HS-27A (cell line): Measurements from ENCODE around the gene TBX15.

Experiments used
- DNase-seq: peaks from one replicate; pipeline ENCODE4 v3.0.0-alpha.2; 2012; ENCODE audit warnings: low read depth, missing footprints

The TBX15 gene

DNA sequence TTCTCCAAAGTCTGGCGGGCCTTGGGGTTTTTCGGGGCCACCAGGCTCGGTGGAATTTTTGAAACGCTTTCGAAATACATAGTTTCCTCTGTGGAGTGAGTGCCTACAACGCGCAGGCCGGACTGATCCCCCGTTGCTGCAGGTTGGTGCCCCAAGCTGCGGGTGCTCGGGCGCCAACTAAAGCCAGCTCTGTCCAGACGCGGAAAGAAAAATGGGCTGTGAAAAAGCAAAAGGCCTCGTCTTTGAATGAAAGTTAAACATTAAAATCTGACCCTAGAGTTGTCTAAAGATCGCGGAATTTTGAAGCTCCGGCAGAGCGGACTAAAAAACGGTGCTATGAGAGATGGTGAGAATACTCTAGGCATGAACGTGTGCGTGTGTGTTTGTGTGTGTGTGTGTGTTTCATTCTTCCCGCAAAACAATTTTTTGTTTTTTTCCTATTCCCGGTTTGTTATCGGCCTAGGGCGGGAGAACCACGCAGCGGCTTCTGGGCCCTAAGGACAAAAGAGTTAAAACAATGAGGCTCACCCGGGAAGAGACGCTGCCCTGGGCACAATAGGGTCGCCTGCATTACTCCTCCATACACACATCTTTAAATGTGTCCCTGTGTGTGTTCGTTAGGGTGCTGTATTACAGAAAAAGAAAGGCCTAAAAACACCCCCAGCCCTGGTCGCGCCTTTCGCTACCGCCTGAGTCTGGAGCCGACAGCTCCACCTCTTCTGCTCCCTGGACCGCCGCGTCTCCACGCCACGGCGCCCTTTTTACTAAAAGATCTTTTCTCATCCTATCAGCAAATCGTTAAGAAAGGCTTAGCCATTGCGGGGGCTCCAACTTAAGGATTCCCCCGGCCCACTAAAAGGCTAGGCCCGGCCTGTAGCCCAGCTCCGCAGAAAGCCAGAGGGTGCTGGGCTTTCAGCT is 3.2 kb downstream of the TBX15 start:
- no peak for DNase-seq

DNA sequence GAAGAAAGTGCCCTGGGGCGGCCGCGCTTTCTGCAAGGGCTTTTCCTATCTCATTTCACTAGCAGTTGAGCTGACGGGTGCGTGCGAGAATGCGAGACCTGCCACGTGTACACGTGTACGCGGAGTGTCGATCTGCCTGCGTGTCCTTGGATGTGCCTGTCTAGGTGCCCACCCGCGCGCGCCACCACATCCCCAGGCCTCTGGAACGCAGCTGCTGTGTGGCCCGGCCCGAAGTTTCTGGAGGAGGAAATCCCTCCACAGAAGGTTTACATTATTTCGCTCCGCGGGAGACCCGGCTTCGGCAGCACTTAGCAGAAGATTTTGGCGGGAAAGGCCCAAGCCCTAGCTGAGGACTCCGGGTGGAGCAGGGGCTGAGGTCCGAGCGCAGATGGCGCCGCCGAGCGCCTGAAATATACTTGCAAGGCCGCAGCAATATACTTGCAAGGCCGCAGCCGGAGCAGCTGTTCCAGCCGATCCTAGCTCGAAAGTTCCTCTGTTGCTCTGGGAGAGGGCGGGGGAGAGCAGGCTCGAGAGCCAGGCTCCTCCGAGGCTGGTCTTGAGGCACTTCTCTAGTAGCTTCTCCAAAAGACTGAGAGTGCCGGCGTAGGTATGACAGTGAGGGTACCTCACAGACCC is 3.9 kb downstream of the TBX15 start:
- DNase-seq, result no peak

DNA sequence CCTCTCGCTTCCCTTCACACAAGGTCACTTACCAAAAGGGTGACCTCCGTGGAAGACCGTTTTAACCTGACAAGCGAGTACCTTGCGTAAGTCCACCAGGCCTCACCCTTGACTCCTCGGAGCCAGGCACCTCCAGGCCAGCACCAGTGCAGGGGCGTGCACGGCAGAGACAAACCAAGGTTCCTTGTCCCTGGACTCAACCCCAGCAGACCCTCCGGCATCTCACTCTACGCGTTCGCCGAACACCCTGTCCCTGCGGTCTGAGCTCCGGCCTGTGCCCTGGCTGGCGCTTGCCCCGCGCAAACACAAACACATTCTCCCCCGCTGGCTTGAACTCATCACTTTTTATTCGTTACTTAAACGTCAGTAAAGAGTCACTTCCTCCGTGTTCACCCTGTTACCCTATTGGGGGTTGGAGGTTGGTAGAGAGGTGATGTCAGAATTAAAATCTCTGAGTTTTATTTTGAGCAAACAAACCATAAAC is 4.5 kb downstream of the TBX15 start:
- DNase-seq, result no peak

DNA sequence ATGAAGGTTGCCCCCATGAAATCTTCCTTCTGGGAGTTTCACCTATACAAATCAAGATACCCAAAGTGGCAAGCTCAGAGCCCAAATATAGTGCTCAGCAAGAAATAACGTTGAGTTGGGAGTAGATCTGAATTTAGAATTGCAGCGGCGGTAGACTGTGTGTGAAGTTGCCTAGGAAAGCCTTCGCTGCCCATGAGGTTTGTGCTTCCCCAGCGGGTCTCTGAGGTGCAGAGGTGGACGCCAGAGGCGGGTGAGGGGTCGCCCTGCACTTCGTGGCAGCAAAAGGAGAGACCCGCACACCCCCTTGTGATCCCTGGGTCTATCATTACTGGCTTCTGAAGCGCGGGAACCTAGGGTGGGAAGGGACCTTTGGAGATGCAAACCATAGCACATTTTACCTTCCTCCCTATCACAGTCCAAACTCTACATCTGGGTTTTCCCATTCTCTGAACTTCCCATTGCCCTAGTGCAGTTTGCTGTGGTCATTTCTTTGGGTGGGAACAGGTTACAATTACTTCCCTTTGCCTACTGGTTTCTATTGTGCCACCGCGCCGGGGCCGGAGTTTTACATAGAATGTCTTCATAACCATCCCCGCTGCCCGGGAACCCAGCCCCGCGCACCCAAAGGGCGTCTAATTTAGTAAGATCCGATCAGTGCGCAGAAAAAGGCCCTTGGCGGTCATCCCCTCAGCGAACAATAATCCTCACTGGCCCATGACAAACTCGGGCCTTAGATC is 5.2 kb downstream of the TBX15 start:
- DNase-seq, result no peak

DNA sequence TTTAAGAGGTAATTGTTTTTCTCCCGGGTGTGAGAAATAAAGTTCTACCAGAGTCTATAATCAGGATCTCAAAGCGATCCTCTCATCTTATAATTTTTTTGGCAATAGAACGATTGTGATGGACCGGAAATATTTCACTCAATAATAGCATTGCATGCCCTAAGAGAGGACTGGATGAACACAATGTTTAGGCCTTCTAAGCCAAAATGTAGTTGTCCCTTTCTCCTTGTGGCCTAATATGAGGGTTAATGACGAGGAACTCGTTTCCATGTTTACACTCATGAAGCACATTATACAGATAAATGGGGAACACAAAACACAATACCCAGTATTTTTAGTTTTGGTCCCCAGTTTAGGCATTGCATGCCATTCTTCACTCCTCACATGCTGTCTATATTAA is 5.9 kb downstream of the TBX15 start:
- no peak for DNase-seq

DNA sequence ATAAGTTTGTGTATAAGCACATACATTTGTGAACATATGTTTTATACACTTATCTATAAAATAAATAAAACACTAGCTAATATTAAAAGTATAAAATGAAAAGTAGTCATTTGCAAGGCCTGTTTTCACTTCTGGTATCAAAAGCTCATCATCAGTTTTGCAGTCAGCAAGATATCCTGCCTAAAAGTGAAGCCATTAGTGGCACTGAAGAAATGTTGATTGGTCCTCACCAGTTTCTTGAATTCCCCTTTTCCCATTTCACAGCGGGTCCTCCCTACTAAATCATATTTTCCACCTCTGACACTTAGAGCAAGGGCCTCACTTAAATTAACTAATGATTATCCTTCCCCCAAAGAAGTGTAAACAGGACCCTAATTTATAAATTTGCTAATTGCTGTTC is 6.7 kb downstream of the TBX15 start:
- DNase-seq, result no peak

DNA sequence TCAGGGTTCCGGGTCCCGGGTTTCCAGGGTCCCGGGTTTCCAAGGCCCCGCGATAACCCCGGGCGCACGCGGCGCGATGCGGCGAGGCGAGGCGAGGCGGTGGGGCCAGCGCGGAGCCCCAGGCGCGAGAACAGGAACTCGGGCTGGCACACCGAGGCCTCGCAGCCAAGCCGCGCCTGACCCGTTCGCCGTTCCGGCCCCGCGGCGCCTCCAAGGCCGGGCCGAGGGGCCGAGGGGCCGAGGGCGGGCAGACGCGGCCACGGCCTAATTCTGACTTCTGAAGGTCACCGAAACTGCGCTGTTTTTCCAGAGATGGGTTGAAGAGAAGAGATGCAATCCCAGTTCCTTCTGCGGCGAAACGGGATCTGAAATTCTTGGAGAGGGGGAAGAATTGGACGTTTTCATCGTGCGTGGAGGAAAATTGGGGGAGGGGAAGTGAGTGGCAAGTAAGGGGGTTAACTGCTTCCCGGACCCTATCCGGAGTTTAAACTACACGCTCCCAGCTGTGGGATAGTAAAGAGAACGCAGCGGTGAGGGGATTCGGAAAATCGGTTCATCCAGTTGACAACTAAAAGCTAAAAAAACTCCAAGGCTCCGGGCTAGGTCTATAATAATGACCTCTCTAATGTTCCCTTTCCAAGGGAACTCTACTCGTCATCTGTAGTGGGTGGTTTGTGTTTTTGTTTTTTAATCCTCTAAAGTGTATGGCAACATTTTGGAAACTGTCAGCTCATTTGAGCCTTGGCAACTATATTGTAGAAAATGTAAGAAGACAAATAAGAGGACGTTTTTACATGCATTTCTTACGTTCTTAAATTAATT is 8.2 kb downstream of the TBX15 start:
- DNase-seq, result no peak

DNA sequence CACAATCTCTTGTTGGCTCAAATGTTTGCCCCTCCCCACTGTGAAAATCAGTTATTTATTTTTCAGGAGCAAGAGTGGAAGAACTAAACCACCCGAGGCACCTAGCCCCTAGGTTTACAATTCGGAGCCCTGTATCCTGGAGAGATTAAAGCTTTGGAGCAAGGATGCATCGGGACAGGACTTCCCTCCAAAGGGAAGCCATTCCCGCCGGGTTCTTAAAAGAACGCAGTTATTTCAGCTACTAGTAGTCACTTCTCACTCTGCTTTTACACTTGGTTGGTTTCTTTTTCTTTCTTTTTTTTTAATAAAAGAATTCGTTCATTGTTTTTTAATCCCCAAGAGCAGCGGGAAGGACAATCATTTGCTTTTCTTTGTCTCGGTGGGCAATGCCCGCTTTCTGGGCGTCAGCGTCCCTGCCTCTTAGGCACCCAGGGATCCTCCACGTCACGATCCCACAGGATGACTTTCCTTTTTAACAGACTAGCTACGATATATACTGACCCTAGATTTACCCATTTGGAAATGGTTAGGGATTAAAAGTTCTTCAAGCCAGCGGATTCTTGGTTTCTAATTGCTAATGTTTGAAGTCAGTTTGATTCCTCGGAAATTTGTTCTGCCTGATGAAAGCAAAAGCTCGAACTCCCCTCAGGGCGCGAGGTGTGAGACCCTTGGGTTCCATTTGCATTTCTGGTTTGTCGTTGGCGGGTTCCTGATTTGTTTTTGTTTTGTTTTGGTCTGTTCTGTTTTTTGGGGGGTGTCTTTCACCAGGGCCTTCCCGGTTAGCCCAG is 9.0 kb downstream of the TBX15 start:
- DNase-seq, result no peak

DNA sequence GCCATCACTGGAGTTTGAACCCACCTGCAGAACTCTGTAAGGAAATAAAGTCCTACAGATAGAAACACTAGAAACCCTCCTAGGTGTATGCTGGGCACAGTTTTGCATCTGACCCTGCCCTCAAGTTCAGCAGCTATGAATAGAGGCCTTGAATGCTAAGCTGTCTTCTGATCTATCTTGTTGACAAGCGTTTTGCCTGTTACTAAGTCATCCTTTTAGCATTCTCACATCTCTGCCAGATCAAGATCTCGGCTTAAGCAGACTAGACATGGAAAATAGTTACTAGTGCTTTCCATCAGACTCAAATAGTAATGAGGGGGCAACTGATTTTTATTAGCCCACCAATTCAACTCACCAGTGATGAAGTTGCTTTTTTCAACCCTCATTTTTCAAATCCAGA is 10.5 kb downstream of the TBX15 start:
- no peak for DNase-seq

DNA sequence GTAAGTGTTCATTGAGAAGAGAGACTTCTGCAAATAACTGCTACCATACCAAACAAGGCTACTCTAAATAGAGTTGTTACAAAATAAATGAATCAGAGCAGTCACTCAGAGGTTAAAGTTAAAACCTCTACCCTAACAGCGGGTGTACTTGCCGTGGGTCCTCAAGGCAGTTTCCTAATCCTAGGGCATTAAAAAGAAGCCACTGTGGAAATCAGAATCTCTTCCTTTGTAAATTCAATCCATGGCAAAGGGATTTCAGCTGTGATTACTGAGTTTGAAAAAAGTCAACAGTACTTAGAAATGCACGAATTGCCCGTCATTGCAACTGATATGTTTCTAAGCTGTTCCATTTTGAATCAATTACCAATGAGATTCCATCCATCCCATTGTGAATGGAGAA is 13.5 kb downstream of the TBX15 start:
- DNase-seq, result no peak

DNA sequence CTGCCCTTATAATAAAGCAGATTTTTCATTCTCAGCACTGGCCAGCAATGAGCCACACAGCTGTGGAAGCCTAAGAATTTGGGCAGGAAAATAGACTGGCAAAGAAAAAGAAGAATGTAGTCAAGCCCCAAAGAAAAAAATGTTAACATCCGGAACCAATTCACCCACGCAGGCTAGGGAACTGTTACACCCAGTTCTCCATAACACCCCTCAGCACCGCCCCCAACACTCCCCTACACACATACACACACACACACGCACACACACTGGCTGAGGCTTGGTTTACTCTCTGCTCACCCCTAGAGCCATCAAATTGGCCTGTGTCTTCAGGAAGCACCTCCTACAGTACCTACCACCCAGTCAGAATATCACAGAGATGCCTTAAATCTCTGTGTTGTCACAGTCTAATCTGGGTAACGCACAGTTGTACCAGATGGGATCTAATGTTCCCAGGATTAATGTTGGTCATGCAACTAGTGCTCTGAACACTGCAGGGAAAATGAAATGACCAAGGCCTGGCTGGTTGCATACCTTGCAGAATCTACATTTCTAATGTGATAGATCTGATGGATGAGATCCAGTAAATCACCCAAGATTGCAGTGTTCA is 14.5 kb downstream of the TBX15 start:
- no peak for DNase-seq

DNA sequence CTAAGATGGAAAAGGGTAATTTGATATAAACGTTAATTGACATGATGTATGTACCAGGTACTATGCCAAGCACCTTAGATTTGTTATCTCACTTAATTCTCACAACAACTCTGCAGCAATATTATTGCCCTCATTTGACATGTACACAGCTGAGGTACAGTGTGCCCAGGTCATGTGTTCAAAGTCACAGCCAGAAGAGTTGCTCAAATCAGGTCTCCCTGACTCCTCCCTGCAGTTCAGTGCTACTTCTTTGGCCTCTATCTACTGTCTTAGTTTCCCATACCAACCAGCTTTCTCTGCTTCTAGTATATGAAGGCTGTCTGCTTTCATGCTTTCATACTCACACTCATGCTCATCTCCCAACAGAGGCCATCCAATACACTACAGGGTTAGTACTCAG is 15.1 kb downstream of the TBX15 start:
- DNase-seq, result no peak

DNA sequence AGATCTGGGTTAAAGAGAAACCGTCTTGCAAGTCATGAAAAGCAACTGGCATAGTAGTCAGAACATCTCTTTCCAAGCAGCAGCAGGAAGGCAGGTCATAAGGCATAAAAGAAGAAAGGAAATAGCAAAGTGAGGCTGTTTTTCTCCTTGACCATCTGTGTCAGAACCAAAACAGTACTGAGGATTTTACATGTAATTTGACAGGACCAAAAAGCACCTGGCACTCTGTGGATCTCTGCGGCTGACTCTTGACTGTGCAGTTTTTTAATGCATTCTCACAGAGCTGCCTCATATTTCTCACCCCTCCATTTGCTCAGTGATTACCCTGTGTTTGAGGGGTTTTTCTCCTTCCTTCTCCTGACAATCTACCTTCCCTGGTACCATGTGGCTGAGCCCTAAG is 17.7 kb downstream of the TBX15 start:
- no peak for DNase-seq

DNA sequence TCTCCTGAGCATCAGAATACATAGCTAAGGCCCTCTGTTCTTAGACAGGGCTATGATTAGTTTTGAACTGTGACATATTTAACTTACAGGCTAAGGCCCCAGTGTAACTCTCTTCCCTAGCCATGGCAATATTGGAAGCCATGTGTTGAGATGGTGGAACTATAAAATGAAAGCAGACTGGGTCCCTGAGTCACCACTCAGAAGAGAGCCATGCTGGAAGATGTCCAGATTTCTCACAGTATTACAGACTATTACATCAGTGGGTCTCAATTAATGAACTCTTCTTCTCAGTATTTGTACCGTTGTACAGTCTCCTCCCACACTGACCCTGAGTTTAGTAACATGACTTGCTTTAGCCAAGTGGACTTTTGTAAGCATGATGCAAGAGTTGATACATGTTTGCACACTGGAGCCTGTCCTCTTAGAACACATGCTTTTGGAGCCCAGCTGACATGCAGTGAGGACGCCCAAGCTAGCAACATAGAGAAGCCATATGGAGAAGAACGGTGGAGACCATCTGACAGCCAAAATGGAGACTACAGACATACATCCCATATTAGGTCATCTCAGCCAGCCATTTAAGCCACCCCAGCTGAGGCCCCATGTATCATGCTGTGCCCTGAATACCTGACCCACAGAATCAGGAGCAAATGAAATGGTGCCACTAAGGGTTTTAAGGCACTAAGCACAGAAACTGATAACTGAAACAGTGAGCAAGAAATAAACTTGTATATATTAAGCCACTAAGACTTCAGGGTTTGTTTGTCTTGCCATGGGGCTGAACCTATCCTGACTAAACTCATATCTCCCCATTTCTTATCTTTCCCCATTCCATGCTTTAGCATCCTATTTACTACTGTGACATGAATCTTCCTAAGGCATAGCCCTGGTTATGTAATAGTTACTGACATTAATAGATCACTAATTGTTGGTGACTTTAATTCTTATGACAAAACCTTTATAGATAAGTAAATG is 24.4 kb downstream of the TBX15 start:
- no peak for DNase-seq

DNA sequence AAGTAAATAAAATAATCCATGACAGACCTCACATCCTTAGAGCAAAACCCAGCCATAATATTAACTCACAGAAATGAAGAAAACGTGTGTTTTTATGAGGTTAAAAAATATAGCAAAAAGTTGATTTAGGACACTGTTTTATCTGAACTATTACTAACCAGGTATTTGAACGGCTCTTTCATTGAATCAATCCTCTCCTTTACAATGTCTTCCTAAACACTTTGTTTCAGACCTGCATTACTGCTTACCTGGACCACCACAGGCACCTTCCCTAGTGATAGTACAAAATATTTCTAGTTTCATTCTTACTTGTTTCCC is 25.0 kb downstream of the TBX15 start:
- DNase-seq, result no peak

DNA sequence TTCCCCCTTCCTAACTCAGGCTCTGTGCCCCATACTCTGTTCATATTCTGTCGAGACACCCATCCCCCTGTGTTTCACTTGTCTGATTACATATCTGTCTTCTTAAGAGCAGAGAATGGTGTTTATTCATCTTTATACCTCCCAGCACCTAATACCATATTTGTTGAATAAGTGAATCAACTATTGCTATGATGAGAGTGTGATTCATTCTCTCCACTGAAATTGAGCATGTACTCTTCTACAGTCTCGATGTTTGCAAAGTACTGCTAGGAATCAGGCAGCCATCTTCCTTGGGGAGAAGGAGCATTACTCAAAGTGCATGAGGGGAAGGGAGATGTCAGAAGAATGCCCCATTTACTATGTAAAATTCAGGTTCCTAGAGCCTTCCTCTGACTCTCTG is 27.0 kb downstream of the TBX15 start:
- DNase-seq, result no peak

DNA sequence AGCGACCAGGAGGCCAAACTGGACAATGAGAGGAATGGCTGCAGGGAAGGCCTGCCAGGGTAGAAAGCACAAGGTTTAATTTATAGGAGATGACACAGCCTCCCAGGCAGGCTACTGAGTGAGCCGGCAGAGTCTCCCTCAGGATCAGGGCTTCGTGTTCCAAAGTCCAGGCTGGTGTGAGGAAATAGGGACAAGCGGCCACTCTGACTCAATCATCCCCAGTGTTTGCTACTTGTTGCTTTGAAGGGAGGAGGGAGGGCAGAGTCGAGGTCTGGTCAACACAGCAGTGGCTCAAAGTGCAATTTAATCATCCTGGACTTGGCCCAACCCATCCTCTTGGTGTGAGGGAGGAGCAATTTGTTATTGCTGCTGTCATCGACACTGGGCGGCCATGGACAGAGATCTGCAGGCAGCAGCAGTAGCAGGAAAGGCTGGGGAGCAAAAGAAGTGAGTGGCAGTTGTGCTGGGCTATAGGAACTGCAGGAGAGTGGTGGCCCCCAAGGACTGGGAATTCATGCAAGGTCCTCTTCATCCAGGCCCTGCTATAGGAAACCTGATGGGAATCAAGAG is 27.5 kb downstream of the TBX15 start:
- no peak for DNase-seq

DNA sequence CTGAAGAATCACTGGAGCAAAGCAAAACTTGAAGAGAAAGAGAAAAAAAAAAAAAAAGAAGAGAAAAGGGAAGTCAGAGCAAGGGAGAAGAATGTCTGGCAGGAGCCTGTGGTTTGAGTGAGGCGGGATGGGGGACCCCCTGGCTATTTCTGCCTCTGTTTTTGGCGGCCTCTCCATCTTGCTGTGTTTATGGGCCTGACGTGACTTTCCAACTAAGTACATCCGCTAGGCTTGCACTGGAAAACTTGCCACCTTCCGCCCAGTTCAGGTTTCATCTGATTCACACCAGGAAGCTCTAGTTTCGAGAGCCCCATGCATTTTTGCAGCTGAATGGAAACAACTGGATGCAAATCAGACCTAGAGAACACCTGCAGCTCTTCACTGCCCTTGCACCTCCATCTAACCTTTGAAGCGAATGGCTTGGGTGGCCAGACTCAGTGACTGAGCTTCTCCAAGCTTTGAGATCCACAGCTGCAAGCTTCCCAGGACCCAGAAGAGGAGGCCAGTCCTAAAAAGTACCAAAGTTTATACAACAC is 28.0 kb downstream of the TBX15 start:
- DNase-seq, result no peak
